K562 (cell line): ENCODE results near the gene SLC7A14. TPM values are rescaled to one million over a fixed set of nuclear protein-coding genes. Genes with fewer than 3 reads are reported as not detected.

Experiments used
- ATAC-seq: fragments of 200-7000 bp; cut with Tn5 transposase; 3 replicates; pipeline ENCODE4 v1.9.1; 2020; ENCODE audit warnings: moderate library complexity
- BruUV-seq: library from RNA; stranded (reverse); fragments of 400-500 nt; replicated peaks from 2 replicates; lab custom pipeline; 2021; lab: Mats Ljungman, UMichigan
- CTCF ChIA-PET: fragments of 300-600 bp; formaldehyde crosslinking; extraction: SDS; loops from one replicate; lab custom pipeline; 2021; ENCODE audit warnings: low intra/inter-chr PET ratio; lab: Yijun Ruan, JAX
- POLR2A ChIA-PET: fragments of 300-600, 350-650 bp; sonication (Branson Sonifier 250); formaldehyde crosslinking; extraction: SDS; loops from one replicate; lab custom pipeline; 2021; ENCODE audit warnings: antibody characterized with exemption, inconsistent platforms; lab: Yijun Ruan, JAX
- DNase-seq, 4 experiments: peaks; one replicate each; pipeline versions ENCODE4 v3.0.0 to v3.0.0-alpha.2; 2011 to 2018; ENCODE audit warnings: low spot score in 3 of 4, mixed read lengths in 3 of 4; ENCODE audit errors: extremely low read depth in 1 of 4
- FAIRE-seq: peaks from 2 replicates; lab custom pipeline; 2011; peaks lifted over from hg19 to GRCh38; lab: Jason Lieb, UNC
- H2AFZ ChIP-seq: 2 replicates; pipeline ENCODE4 v1.6.0; 2011; ENCODE audit warnings: low read depth, low read length, control low read depth, inconsistent platforms
- H3K27ac ChIP-seq: fragments of 200-600 bp; 3 replicates; pipeline ENCODE4 v1.8.0; 2011; ENCODE audit warnings: low read depth, mild to moderate bottlenecking, control low read depth, inconsistent platforms, low read length, moderate library complexity, mixed read lengths; ENCODE audit errors: extremely low read depth
- H3K27me3 ChIP-seq, 2 experiments: fragments of 300-600 bp in 1 of 2; 2 replicates in 1 of 2; 3 replicates in 1 of 2; pipeline versions ENCODE4 v1.6.0 to v1.8.0; 2011; ENCODE audit warnings: inconsistent platforms in 2 of 2, low read length in 2 of 2, mild to moderate bottlenecking in 1 of 2, mixed read lengths in 1 of 2, moderate library complexity in 1 of 2; ENCODE audit not compliant: control insufficient read depth in 2 of 2, insufficient read depth in 2 of 2
- H3K36me3 ChIP-seq: fragments of 300-600 bp; 3 replicates; pipeline ENCODE4 v1.8.0; 2011; ENCODE audit warnings: mild to moderate bottlenecking, low read length, inconsistent platforms; ENCODE audit not compliant: control insufficient read depth, insufficient read depth
- H3K4me1 ChIP-seq, 2 experiments: fragments of 200-600 bp in 1 of 2; replicated peaks in 1 of 2; 2 replicates in 1 of 2; 3 replicates in 1 of 2; pipeline versions ENCODE4 v1.5.1 to v1.8.0; 2011; ENCODE audit warnings: inconsistent platforms in 2 of 2, low read length in 2 of 2, mild to moderate bottlenecking in 1 of 2, mixed read lengths in 1 of 2, moderate library complexity in 1 of 2; ENCODE audit not compliant: control insufficient read depth in 2 of 2, insufficient read depth in 2 of 2
- H3K4me2 ChIP-seq: 2 replicates; pipeline ENCODE4 v1.6.1; 2011; ENCODE audit warnings: low read length, control low read depth, inconsistent platforms, mixed read lengths; ENCODE audit not compliant: insufficient read depth
- H3K4me3 ChIP-seq: fragments of 200-600 bp; sonication (generic), shearing (Covaris generic); 2 replicates; pipeline ENCODE4 v1.5.1; 2016; ENCODE audit warnings: control low read depth, inconsistent platforms
- H3K79me2 ChIP-seq: fragments of 200-600 bp; 3 replicates; pipeline ENCODE4 v1.8.0; 2011; ENCODE audit warnings: low read length, inconsistent platforms; ENCODE audit not compliant: control insufficient read depth, insufficient read depth
- H3K9ac ChIP-seq, 2 experiments: 2 replicates each; pipeline versions ENCODE4 v1.6.0 to v1.6.1; 2011; ENCODE audit warnings: low read depth in 2 of 2, low read length in 2 of 2, control low read depth in 1 of 2, inconsistent platforms in 1 of 2, mild to moderate bottlenecking in 1 of 2, mixed read lengths in 1 of 2; ENCODE audit not compliant: insufficient read depth in 1 of 2
- H3K9me1 ChIP-seq: one replicate; pipeline ENCODE4 v1.6.0; 2011; ENCODE audit warnings: inconsistent platforms, mild to moderate bottlenecking, low read length, moderate library complexity; ENCODE audit not compliant: control insufficient read depth, insufficient read depth
- H3K9me3 ChIP-seq: replicated peaks from 2 replicates; pipeline ENCODE4 v1.5.1; 2011; ENCODE audit warnings: low read depth, low read length, inconsistent platforms; ENCODE audit not compliant: control insufficient read depth, insufficient read depth
- H4K20me1 ChIP-seq: replicated peaks from 2 replicates; pipeline ENCODE4 v1.6.1; 2011; ENCODE audit warnings: low read length, inconsistent platforms, mixed read lengths; ENCODE audit not compliant: control insufficient read depth, insufficient read depth
- ATF4 ChIP-seq: fragments of 450-650 bp; formaldehyde crosslinking; IDR thresholded peaks from 2 replicates; pipeline ENCODE4 v1.4.0; 2022; ENCODE audit warnings: mild to moderate bottlenecking, moderate library complexity
- CCNT2 ChIP-seq: IDR thresholded peaks from 2 replicates; pipeline ENCODE4 v1.6.1; 2011; ENCODE audit warnings: borderline replicate concordance, low read depth, mild to moderate bottlenecking, moderate library complexity, mixed read lengths, low read length; ENCODE audit not compliant: insufficient read length; ENCODE audit errors: extremely low read depth
- CTBP1 ChIP-seq: fragments of 450-650 bp; IDR thresholded peaks from 2 replicates; pipeline ENCODE4 v1.6.1; 2016; ENCODE audit warnings: borderline replicate concordance
- GTF2A2 ChIP-seq: IDR thresholded peaks from 2 replicates; pipeline ENCODE4 v1.6.1; 2016; ENCODE audit warnings: mild to moderate bottlenecking, missing genetic modification characterization, missing compliant biosample characterization
- MCM3 ChIP-seq: fragments of 450-650 bp; IDR thresholded peaks from 2 replicates; pipeline ENCODE4 v1.6.1; 2016
- MNT ChIP-seq, 2 experiments: fragments of 450-650 bp; conservative IDR thresholded peaks; 2 replicates each; pipeline ENCODE4 v1.6.1; 2017; ENCODE audit warnings: mild to moderate bottlenecking in 2 of 2, moderate library complexity in 2 of 2
- MTA2 ChIP-seq: fragments of 450-650 bp; IDR thresholded peaks from 2 replicates; pipeline ENCODE4 v1.6.1; 2016; ENCODE audit warnings: low read depth
- NCOA2 ChIP-seq, 2 experiments: fragments of 450-650 bp; IDR thresholded peaks; 2 replicates each; pipeline ENCODE4 v1.6.1; 2018; ENCODE audit warnings: mild to moderate bottlenecking in 2 of 2, moderate library complexity in 1 of 2; ENCODE audit not compliant: partially characterized antibody in 2 of 2
- PHB2 ChIP-seq: fragments of 450-650 bp; IDR thresholded peaks from 2 replicates; pipeline ENCODE4 v1.6.1; 2017; ENCODE audit warnings: low read depth
- PPARD ChIP-seq: fragments of 250-450 bp; sonication (Bioruptor Pico); IDR thresholded peaks from 2 replicates; pipeline ENCODE4 v1.8.0; 2022; ENCODE audit warnings: inconsistent platforms, mild to moderate bottlenecking, moderate library complexity
- TCF15 ChIP-seq: fragments of 250-450 bp; sonication (Bioruptor Pico); IDR thresholded peaks from 2 replicates; pipeline ENCODE4 v1.8.0; 2022; ENCODE audit warnings: moderate library complexity, mild to moderate bottlenecking, inconsistent platforms
- WGBS: fragments of 100-300 bp; shearing (Covaris generic); methylation state at CpG from one replicate; pipeline ENCODE4 v1.1.6; 2016; ENCODE audit warnings: low coverage, mixed read lengths; ENCODE audit not compliant: insufficient coverage; ENCODE audit errors: missing lambda C conversion rate; 5-methylcytosine and 5-hydroxymethylcytosine counted together
- in situ Hi-C: fragments of 300-500 bp; cut with MboI; formaldehyde crosslinking; loops from 4 replicates; pipeline ENCODE4 v1.15.0; 2018; ENCODE audit warnings: inconsistent platforms, mixed read lengths
- intact Hi-C: fragments of 100-400 bp; cut with micrococcal nuclease; formaldehyde crosslinking; loops from 2 replicates; pipeline ENCODE4 v1.14.2; 2022
- polyA plus RNA-seq, 8 experiments: library from polyadenylated mRNA; depleted of rRNA in 4 of 8; stranded (reverse) in 5 of 8; unstranded in 3 of 8; fragments of >200 nt; fragmentation: Nextera tagmentation in 2 of 8; fragmentation: Illumina TruSeq in 1 of 8; extraction: Ambion mirVana in 2 of 8; extraction: Trizol in 1 of 8; gene quantifications; 2 replicates each; pipeline versions ENCODE4 v1.2.1 to v1.2.3, GENCODE V29; 2011 to 2014; ENCODE audit warnings: inconsistent platforms in 1 of 8, missing spikeins in 1 of 8
- total RNA-seq, 7 experiments: library from RNA; depleted of rRNA in 6 of 7; stranded (reverse); fragments of >200 nt in 6 of 7; fragmentation: Illumina TruSeq in 2 of 7; extraction: Trizol in 2 of 7; gene quantifications; 2 replicates each; pipeline versions ENCODE4 v1.2.1 to v1.2.3, GENCODE V29; 2011 to 2021; ENCODE audit warnings: low replicate concordance in 1 of 7

Gene SLC7A14
- total and polyA plus RNA-seq, 9 of the 15 experiments (the other 6 are each of a cell fraction or from before 2014, with no cell fraction given) = not detected

GRCh38 chr3:170520996-170521395 is 64.9 kb downstream of the SLC7A14 start:
- Histone ChIP-seq H3K9ac (no peak overlapping the region), H4K20me1 (no peaks in the 10 kb centered on the region), H3K79me2 (no peaks in the 10 kb centered on the region), H2AFZ (no peak overlapping the region), H3K4me1 (peaks cover 0 to 19% of the 10 kb centered on the region in 2 experiments; a peak in 3 of 5 replicates), H3K36me3 (no peaks in the 10 kb centered on the region), H3K4me2 (no peak overlapping the region), H3K27me3 (no peaks in the 10 kb centered on the region), H3K27ac (no peak overlapping the region), H3K9me3 (no peaks in the 10 kb centered on the region), H3K4me3 (no peak overlapping the region), H3K9me1 (no peaks in the 10 kb centered on the region)
- ATAC-seq (peak; percentile 92), FAIRE-seq (peak; percentile 78), DNase-seq (peak; percentile 29 to 83 (median 50))
- intact Hi-C loops = no loop called here
- WGBS = 0% methylated on average over 2 of the region's 2 CpGs
- no TSS peak for BruUV-seq
- POLR2A ChIA-PET = interaction anchor here (0.9 kb wide), 1 partner anchor 22 kb away, joined by 4 read pairs; no protein-coding TSS in a partner anchor
- in situ Hi-C loops = no loop called here
- CTCF ChIA-PET = no interaction called here
- TF ChIP-seq PHB2 (no peak), MTA2 (peak; percentile 77), MCM3 (no peak), NCOA2 (IDR thresholded peaks at IDR 0.05; ENCODE audit: partially characterized antibody in 2 of 2) (no peak), CTBP1 (peak; percentile 65; the same call in 1 of the 2 replicates), ATF4 (CRISPR knock-in tag) (no peak), PPARD (CRISPR knock-in tag) (no peak), MNT (conservative IDR thresholded peaks at IDR 0.05) (peak in 1 of 2 experiments; percentile 39; a peak in 1 of 4 replicates), GTF2A2 (tag) (no peak), CCNT2 (peak; percentile 57), TCF15 (CRISPR knock-in tag) (no peak)
